A375 (cell line): ENCODE measurements around the gene KCTD11. TPM values are rescaled to one million over a fixed set of nuclear protein-coding genes. Genes with fewer than 3 reads are reported as not detected.

Source experiments
- small RNA-seq: library from RNA; depleted of rRNA; stranded (forward); fragments of <200 nt; gene quantifications from one replicate; pipeline ENCODE3, GENCODE V24; 2014
- total RNA-seq: library from RNA; depleted of rRNA; stranded (reverse); fragments of >200 nt; shearing (Covaris generic); gene quantifications from 2 replicates; pipeline ENCODE4 v1.2.3, GENCODE V29; 2014; rRNA removed

Gene KCTD11
- 5.3 and 7.2 TPM in 2 replicates for total RNA-seq

DNA sequence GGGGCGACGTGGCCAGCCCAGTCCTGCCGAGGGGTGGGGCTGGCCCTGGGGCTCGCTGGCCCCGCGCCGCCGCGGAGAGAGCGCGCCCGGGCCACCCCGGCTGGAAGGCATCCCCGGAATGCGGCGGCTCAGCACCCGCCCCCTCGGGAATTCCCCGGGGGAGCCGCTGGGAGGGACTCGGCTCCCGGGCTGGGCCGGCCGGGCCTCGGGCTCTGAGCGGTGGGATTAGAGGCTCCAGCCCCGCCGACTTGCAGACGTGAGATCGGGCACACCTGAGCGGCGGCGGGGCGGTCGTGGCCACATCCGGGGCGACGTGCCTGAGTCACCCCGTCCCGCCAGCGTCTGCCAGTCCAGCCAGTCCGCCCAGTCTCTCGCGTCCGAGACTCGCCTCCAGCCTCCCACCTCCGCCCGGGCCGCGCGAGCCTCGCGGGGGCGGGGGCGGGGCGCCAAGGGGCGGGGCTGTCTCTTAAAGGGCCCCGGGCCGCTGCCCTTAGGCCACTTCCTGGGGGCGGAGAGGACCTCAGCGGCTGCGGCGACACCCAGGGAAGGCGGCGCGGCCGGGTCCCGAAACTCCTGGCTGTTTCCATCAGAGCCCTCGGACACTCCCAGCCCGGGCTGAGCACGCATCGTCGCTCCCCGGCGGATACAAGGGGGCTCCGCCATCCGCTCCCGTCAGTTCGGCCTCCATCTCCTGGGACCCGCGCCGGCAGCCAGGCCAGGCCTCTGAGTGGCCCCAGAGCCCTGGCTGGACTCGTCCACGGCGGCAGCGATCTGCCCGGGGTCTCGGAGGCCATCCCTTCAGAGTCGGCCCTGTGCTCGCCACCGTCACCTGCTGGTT, at the start of gene KCTD11:
Gene KCTD11 (plus strand): TSS at position 498 of the 838 bp plus-strand sequence.

DNA sequence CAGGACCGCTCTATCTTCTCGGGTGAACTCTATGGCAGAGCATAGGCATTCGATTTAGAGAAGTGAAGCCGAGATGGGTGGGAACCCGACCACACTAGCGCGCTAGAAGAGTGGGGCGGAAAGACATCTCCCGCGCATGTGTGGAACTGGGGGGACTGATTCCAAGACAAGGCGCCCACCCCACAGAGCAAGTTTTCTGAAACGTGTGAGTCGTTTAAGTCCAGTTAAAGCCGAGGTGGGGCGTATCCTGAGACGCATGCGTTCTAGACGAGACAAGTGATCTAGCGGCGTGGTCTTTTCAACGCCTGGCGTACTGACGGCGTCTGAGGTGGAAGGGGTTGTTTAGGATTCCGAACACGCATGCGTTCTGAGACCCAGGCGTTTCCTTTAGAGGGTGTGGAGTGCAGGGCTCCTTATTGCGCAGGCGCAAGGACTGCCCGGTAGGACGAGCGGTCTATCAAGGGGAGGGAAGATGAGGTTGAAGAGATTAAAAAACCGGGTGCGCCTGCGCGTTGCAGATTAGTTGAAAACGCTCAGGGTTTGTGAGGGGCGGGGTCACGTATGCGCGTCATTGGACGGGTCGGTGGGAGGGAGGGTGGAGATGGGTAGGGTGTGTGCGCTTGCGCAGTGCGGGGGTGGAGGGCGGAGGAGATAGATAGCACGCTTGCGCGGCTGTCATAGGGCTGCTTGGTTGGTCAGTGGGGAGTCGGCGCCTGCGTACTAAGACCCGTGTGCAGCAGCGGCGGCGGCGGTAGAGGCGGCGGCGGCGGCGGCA, 44.9 kb upstream of the KCTD11 start, which contains the start of gene EIF5A:
Gene EIF5A (plus strand): TSS at position 718 of the 775 bp plus-strand sequence. CDS start 2,008 bp downstream, outside the sequence.

DNA sequence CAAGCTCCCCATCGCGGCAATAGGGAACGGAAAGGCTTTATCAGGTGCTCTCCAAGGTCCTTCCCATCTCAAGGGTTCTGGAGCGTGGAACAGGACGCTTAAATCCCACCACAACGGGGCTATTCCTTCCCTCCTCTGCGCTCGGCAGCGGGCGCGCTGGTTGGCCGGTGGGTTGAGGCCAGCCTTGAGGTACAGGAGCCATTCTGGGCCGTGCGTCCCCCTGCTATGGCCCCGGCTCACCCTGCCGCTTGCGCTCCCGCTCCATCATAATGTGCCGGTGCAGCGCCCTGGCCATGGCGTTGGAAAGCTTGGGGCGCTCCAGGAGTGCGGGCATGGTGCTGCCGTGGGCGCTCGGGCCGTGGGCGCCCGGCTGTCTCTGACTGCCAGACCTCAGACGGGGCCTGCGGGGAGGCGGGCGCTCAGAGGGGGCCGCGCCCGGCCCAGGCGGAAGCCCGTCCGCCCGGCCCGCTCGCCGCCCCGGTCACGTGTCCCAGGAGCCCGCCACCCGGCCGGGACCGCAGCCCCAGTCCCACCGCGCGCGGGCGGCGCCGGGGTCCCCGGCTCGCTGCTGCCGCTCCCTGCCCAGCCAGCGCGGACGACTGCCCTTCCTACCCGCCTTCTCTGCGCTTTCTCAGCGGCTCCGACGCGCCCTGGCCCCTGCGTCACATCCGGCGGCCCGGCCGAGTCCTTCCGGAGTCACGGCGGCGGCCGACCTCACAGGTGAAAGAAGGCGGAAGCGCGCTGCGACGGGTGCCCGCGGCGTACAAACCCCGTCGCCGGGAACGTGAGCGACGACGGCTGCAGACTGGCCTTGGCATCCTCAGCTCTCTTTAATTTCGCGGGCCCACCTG, 37.0 kb upstream of the KCTD11 start, which contains the start of gene GPS2:
Gene GPS2 (minus strand): TSS at position 642 of the 851 bp plus-strand sequence. CDS start 308 bp downstream, at position 334.

DNA sequence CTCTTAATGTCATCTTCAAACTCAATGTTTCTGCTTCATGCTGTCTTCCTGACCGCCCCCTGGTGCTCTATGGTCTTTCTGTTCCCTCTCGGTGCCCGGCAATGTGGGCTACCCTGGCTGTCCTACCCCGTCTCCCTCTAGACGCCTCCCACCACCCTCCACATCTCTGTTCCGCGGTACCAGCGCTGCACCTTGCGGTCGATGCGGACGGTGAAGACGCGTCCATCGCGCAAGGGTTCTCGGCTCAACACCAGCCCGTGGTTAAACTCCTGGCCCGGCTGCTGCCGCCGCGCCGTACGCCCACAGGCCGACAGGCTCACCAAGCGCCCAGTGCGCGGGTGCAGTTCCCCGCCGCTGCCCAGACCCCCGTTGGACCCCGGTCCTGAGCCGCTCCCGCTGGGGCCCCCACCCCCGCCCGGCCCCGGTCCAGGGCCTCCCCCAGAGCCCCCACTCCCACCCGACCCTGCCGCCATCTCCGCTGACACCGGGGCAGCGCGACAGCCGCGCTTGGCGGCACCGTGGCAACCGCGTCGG, 23.1 kb upstream of the KCTD11 start, which contains the start of gene NEURL4:
Gene NEURL4 (minus strand): TSS at position 496 of the 534 bp plus-strand sequence. CDS start 23 bp downstream, at position 473.

DNA sequence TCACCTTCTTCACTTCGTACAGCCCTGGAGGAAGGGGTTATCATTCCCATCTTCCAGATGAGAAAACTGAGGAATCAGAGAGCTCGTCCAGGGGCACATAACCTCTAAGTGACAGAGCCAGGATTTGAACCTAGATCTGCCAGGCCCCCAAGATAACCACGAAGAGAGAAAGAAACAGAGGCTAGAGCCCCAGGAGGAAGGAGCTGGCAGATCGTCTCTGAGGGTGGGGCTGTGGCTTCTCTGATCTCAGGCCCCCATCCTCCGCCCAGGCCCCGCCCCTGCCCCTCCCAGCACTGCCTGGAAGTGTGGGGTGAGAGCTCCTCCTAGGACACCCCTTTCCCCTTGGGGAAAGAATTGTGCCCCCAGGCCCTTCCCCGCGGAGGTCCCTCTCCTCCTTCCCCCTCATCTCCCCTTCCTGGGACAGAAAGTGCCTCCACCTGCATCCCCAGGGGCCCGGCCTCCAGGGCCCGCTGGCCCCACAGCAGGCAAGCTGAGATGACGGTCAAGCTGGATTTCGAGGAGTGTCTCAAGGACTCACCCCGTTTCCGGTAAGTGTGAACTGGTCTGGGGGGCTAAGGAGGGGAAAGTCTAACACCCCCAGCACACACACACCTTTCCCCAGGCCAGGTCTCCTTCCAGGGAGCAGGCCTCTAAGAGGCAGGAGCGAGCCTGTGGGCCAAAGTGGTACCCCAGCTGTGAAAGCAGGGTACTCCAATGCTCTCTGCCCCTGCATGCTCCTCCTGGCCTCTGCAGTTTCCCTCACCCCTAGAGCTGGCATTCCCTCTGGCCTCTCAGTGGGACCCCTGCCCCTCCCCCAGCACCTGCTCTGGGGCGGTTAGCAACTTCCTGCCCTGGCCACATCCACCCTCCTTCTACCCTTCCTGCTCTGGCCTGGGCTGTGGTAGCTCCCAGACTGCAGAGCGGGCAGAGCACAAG, 15.5 kb upstream of the KCTD11 start, which contains the start of gene ACAP1:
Gene ACAP1 (plus strand): TSS at position 290 of the 936 bp plus-strand sequence. CDS start 206 bp downstream, at position 496.

DNA sequence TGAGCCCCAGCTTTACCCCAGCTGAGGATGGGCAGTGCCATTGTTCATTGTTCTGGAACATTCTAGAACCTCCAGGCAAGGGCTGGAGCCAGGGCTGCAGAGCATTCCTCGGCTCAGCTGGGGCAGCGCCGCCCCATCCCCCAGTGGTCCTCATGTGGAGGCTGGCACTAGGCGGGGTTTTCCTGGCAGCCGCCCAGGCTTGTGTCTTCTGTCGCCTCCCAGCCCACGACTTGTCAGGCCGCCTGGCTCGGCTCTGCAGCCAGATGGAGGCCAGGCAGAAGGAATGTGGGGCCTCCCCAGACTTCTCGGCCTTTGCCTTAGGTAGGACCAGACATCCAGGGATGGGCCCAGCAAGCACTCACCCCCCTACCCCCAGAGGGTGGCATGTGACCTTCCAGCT, 3.1 kb downstream of the KCTD11 start, which contains the start of gene TMEM95:
Gene TMEM95 (plus strand): TSS at position 104 of the 400 bp plus-strand sequence. CDS start 49 bp downstream, at position 153.

DNA sequence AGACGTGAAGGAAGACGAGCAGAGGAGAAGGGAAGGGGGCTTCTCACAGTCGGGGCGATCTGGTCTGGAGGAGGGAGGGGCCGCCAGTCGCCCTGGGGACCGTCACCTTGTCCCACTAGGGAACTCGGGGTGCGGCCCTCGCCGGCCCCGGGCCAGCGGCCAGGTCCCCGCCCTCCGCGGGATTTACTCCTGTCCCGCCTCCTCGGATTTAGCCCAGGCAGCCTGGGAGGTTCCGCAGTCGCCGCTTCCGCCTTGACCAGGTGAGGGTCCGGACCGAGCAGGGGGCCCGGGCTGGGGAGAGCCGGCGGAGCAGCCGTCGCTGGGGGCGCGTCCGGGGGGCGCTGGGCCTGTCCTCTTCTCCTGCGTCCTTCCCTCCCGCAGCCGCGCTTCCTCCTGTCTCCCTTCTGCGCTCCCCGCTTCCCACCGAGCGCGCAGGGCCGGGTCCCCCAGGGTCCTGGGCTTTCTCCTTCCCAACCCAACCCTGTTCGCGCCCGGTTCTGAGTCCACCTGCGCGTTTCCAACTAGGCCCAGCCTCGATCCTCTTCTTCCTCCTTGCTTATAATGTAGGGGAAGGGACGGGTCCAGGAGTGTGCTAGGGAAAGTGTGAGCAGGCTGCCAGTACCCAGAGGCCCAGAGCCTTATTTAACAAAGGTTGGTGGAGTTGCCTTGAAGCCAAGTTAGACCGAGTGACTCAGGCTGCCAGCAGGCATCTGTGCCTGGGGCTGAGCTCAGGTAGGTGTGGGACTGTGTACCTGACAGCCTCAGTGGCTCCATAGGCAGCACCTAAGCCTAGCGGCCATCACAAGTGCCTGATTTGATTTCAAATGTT, 29.1 kb downstream of the KCTD11 start, which contains the start of gene TNK1:
Gene TNK1 (plus strand): TSS at position 235 of the 829 bp plus-strand sequence. CDS start 1,838 bp downstream, outside the sequence.

DNA sequence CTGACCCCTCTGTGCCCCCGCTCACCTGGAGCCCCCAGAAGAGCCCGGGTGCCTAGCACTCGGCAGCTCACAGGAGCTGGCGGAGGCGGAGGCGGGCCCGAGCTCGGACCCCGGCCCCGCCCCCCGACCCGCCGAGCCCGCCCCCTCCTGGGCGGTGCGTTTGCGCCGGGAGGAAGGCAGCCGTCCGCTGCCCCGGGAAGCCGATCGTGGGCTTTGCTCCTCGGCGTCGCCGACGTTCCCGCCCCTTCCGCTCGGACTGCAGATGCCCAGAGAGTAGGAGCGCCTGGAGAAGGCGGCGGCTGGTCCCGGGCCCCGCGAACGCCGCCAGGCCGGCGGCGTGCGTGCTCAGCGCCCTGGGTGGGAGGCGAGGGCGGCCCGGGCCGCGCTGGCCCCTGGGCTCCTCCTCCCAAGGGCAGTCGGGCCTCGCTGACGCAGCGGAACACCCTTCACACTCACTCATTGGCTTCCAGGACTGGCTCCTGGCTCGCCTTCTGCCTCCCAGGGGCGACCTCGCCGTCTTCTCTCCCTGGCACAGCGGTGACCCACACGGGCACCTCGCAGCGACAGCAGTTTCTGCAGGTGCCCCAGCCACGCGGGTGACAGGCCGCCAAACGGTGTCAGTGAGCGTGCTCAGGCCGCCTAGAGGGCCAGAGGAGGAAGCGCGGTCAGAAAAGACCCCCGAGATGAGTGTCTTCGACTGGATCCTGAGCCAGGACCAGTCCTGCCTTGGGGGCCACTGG, 42.7 kb downstream of the KCTD11 start, which contains the start of gene PLSCR3:
Gene PLSCR3 (minus strand): TSS at position 74 of the 740 bp plus-strand sequence. CDS start 415 bp downstream, outside the sequence.

DNA sequence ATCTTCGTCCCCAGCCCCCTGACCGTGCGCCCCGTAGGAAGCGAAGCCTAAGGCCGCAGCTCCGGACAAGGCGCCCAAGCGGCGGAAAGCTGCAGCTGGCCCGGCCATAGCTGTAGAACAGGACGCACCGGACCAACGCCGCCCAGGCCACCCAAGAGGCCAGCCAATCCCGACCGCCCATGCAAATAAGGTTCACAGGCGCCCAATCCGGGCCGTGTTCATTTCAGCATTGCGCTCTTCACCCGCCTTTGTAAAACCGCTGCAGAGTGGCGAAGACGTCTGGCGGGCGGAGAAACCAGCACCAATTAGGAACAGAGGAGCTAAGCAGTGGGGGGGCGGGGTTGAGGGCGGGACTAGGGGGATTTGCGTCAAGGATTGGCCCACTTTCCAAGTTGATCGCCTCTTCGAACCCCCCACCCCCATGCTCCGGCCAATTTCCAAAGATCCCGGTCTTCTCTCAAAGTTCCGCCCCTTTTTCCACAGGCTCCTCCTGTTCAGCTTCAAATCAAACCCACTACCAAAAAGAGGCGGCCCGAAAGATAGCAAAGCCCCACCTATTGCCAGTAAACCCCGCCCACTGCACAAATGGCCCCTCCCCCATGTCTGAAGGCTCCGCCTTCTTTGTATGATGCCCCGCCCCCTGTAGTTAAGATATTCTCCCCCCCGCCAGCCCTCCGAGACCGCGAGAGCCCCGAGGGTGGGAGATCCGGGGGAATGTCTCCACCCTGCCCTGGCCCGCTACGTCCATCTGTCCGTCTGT, 52.2 kb downstream of the KCTD11 start, which contains the start of gene TMEM256:
Gene TMEM256 (minus strand): TSS at position 121 of the 760 bp plus-strand sequence. CDS start 13 bp downstream, at position 108.

Small RNA genes lying within 50 kb of the gene (small RNA-seq; reads per million reads assigned to genes)
- not detected for gene AC026954.2

Other genes with a start within 250 kb of the KCTD11 start
- not detected in 2 replicates for gene ASGR2, start 237.3 kb upstream of the KCTD11 start, total RNA-seq
- gene ASGR1, start 172.8 kb upstream of the KCTD11 start, total RNA-seq = 2.0 and 3.1 TPM in 2 replicates
- gene DLG4, start 132.3 kb upstream of the KCTD11 start, total RNA-seq = 18.1 and 25.8 TPM in 2 replicates
- 659 and 664 TPM in 2 replicates for gene ACADVL, start 132.2 kb upstream of the KCTD11 start, total RNA-seq
- 67.9 and 69.8 TPM in 2 replicates for gene DVL2, start 117.6 kb upstream of the KCTD11 start, total RNA-seq
- 52.4 and 54.4 TPM in 2 replicates for gene PHF23, start 112.7 kb upstream of the KCTD11 start, total RNA-seq
- gene GABARAP, start 109.7 kb upstream of the KCTD11 start, total RNA-seq = 147 and 165 TPM in 2 replicates
- gene CTDNEP1, start 100.4 kb upstream of the KCTD11 start, total RNA-seq = 53.1 and 75.3 TPM in 2 replicates
- 69.7 and 99.4 TPM in 2 replicates for gene ELP5, start 99.9 kb upstream of the KCTD11 start, total RNA-seq
- gene CLDN7, start 89.7 kb upstream of the KCTD11 start, total RNA-seq = 0.49 and 0.50 TPM in 2 replicates
- 0.05 TPM in 1 of 2 replicates, not detected in the other for gene SLC2A4, start 70.4 kb upstream of the KCTD11 start, total RNA-seq
- not detected in 2 replicates for gene YBX2, start 57.5 kb upstream of the KCTD11 start, total RNA-seq
- gene EIF5A, start 44.5 kb upstream of the KCTD11 start, total RNA-seq = 1,009 and 1,089 TPM in 2 replicates
- 97.9 and 100 TPM in 2 replicates for gene GPS2, start 36.8 kb upstream of the KCTD11 start, total RNA-seq
- gene NEURL4, start 22.8 kb upstream of the KCTD11 start, total RNA-seq = 14.2 and 17.0 TPM in 2 replicates
- gene ACAP1, start 15.6 kb upstream of the KCTD11 start, total RNA-seq = 2.5 and 5.1 TPM in 2 replicates
- not detected in 2 replicates for gene TMEM95, start 3.0 kb downstream of the KCTD11 start, total RNA-seq
- gene TNK1, start 28.9 kb downstream of the KCTD11 start, total RNA-seq = 1.0 and 2.4 TPM in 2 replicates
- 32.1 and 34.0 TPM in 2 replicates for gene PLSCR3, start 42.4 kb downstream of the KCTD11 start, total RNA-seq
- 111 and 127 TPM in 2 replicates for gene TMEM256, start 51.9 kb downstream of the KCTD11 start, total RNA-seq
- 9.7 and 10.0 TPM in 2 replicates for gene NLGN2, start 55.7 kb downstream of the KCTD11 start, total RNA-seq
- not detected in 2 replicates for gene SPEM1, start 68.2 kb downstream of the KCTD11 start, total RNA-seq
- gene SPEM2, start 73.5 kb downstream of the KCTD11 start, total RNA-seq = not detected in 2 replicates
- gene SPEM3, start 76.7 kb downstream of the KCTD11 start, total RNA-seq = not detected in 2 replicates
- gene TMEM102, start 83.3 kb downstream of the KCTD11 start, total RNA-seq = 4.0 and 7.8 TPM in 2 replicates
- 0.38 and 0.98 TPM in 2 replicates for gene FGF11, start 87.3 kb downstream of the KCTD11 start, total RNA-seq
- gene CHRNB1, start 92.9 kb downstream of the KCTD11 start, total RNA-seq = 6.1 and 6.9 TPM in 2 replicates
- gene ZBTB4, start 127.5 kb downstream of the KCTD11 start, total RNA-seq = 12.8 and 13.5 TPM in 2 replicates
- gene SLC35G6, start 129.3 kb downstream of the KCTD11 start, total RNA-seq = not detected in 2 replicates
- 53.6 and 115 TPM in 2 replicates for gene POLR2A, start 132.2 kb downstream of the KCTD11 start, total RNA-seq
- 0.45 and 0.66 TPM in 2 replicates for gene TNFSF12, start 196.9 kb downstream of the KCTD11 start, total RNA-seq
- 0.90 and 1.5 TPM in 2 replicates for gene TNFSF13, start 206.6 kb downstream of the KCTD11 start, total RNA-seq
- gene SENP3, start 209.8 kb downstream of the KCTD11 start, total RNA-seq = 96.6 and 98.8 TPM in 2 replicates
- 29.1 and 38.4 TPM in 2 replicates for gene CD68, start 227.5 kb downstream of the KCTD11 start, total RNA-seq
- 88.3 and 111 TPM in 2 replicates for gene MPDU1, start 231.7 kb downstream of the KCTD11 start, total RNA-seq
- gene SOX15, start 237.9 kb downstream of the KCTD11 start, total RNA-seq = 0.60 TPM in 1 of 2 replicates, not detected in the other